ENCODE measurements around the gene ADAMTSL1.

DNA sequence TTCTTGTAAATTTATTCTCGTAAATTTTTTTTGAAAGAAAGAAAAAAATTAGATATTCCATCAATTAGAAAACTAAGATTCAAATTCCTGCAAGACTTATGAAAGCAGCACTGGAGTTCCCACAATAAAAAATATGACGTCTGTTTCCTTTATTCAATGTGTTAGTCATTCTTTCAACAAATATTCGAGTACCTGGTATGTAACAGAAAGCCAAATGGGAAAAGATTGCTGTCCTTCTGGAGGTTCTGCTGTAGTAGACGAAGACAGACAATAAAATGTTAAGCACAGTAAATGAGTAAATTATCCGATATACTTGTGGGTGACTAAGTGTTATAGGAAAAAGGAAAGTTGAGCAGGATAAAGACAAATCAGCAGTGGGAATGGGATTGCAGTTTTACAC is 92.2 kb downstream of the ADAMTSL1 start:
- TF ChIP-seq, protein P1, sequence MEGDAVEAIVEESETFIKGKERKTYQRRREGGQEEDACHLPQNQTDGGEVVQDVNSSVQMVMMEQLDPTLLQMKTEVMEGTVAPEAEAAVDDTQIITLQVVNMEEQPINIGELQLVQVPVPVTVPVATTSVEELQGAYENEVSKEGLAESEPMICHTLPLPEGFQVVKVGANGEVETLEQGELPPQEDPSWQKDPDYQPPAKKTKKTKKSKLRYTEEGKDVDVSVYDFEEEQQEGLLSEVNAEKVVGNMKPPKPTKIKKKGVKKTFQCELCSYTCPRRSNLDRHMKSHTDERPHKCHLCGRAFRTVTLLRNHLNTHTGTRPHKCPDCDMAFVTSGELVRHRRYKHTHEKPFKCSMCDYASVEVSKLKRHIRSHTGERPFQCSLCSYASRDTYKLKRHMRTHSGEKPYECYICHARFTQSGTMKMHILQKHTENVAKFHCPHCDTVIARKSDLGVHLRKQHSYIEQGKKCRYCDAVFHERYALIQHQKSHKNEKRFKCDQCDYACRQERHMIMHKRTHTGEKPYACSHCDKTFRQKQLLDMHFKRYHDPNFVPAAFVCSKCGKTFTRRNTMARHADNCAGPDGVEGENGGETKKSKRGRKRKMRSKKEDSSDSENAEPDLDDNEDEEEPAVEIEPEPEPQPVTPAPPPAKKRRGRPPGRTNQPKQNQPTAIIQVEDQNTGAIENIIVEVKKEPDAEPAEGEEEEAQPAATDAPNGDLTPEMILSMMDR (conservative IDR thresholded peaks at IDR 0.05 in 1 of 2, IDR thresholded peaks at IDR 0.05 in 1 of 2; ENCODE audit: extremely low read depth in 1 of 2, insufficient read depth in 1 of 2, low read depth in 1 of 2, low read length in 2 of 2), result no peak
- no peak for TF ChIP-seq EZH2 (IDR thresholded peaks at IDR 0.05; ENCODE audit: borderline replicate concordance, low read length)

Measured in mammary epithelial cell (primary cell).